IPS-NIHi7 (cell line): ENCODE results near the gene ZC3HAV1L.
"Not testable (repeated sequence)": the region's sequence is repeated elsewhere in the genome, so short reads cannot be mapped to it uniquely, and the experiment has no call there.

Experiments
- DNase-seq: peaks from one replicate; pipeline ENCODE4 v3.0.0; 2012; ENCODE audit warnings: mixed read lengths; ENCODE audit errors: extremely low spot score

ZC3HAV1L gene

GRCh38 chr7:139018910-139019309, 16.9 kb downstream of the ZC3HAV1L start:
- DNase-seq, result no peak

DNA sequence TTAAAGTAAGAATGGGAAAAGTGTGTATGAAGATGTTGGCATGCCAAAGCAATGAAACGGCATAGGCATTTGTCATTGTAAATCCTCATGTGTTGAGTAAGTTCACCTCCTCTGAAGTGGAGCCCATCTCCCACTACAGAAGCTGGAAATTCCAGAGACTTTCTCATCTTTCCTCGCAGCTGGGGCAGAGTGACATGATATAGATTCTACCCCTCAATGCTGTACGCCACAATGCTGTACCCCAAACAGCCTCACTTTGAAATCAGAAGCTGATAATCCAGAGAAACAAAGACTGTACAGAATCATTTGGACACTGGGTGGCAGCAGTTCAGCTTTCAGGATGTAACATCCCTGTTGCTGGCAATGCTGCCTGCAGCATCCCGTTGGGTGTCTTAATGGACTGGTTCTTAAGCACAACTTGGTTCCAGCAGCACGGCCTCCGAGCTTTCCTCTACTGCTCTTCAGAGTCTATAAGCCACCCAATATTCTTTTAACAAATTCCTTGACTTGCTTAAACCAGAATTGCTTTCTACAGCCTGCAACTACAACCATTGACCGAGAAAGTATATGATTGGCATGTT, 18.8 kb downstream of the ZC3HAV1L start:
- peak; percentile 84 for DNase-seq

DNA sequence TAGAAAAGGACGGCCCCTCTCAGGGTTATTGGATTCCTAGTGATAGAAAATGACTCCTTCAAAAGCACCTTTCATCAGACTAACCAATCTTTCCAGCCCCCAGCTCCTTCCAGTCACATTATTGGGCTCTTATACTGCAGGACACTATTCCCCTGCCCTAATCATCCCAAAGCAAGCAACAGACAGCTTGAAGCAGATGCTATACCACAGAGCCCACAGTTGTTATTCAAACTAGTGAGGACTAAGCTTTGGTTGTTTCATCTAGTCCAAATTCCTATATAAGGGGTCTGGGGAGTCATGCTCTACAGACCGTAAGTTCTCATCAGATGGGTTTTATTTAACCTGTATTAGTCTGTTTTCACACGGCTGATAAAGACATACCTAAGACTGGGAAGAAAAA, 24.5 kb downstream of the ZC3HAV1L start:
- no peak for DNase-seq

DNA sequence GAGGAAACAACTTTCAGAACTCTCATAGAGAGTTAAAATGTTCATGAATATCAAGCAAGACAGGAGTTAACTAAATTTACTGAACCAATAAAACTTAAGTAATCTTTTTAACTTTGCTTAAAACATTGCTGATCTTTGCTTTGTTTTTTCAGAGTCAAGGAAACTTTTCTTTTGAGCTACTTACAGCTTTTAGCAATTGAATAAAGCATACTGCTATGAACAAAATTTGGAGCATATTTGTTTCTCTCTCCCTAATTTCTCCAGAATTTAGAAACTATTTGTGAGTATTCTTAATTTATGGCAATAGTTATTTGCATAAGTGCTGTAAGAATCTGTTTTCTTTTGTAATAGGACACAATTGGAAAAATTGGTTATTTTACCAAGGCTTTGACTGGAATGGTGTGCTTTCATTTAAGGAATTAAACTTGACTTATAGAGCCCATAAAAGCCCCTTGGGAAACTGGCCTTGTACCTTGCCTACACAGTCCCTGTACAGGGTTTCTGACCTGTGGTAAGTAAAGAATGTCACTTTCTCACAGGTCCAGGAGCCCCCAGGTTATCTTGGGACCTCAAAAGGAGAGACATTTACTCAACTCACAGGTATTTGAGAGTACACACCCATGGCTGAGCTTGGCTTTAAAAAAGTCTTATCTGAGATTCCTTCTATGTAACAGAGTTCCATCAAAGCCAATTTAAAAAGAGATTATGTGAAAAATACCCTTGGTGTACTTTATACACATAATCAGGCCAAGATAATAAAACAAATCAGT, 31.3 kb downstream of the ZC3HAV1L start:
- no peak for DNase-seq

DNA sequence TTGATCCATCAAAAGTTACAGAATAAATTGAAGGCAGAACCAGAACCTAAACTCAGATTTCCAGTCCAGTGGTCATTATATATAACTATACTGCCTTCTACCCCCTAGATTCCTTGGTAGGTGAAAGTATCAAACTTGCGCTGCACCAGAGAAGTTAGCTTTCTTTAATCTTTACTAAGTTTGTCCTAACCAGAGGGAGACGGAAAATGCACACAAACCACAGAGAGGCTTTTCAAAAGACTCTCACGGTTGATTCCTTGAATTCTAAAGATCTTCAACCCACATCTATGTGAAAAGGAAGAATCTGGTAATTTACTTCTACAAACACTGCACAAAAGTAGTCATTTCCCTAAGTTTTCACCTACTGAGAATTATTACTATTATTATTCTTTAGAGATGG, 36.4 kb downstream of the ZC3HAV1L start:
- DNase-seq, result no peak

DNA sequence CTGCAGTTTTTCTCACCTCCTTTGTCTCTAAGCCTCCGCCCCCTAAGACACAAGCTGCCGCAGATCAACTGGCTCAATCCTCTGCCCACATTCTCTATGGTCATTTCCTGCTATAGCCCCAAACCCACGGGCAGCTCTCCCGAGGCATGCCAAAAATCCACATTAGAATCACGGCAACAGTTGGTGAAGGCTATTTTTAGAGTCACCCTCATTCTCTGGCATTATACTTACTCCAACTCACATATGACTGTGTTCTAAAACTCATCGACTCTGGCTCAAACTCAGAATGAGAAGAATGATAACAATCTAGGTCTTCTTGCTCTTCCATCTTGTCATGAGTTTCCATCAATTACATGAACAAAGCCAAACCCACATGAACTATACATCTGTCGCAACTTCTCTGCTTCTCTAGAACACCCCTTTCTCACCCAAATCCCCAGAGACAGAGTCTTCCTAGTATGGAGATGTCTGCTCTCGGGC, 43.8 kb downstream of the ZC3HAV1L start:
- no peak for DNase-seq

- DNase-seq, result no peak
Measured at GRCh38 chr7:138987686-138988085, 48.2 kb downstream of the ZC3HAV1L start.

DNA sequence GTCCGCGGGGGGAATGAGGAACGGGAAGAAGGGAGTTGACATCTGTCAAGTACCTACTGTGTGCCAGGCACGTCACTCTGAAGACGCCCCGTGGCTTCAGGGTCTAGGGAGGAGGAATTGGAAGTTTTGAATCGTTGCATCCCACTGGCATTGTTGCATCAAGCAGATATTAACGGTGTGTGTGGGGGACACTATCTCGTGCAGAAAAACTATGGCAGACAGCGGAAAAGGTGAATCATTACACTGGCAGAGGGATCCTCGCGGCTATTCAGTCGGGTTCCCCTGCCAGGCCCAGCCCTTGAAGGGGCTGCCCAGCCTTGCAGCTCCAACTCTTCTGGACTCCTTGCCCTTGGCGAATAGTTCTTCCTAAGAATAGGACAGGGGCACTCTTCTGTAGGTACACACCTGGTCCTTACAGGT, 53.6 kb downstream of the ZC3HAV1L start:
- no peak for DNase-seq

DNA sequence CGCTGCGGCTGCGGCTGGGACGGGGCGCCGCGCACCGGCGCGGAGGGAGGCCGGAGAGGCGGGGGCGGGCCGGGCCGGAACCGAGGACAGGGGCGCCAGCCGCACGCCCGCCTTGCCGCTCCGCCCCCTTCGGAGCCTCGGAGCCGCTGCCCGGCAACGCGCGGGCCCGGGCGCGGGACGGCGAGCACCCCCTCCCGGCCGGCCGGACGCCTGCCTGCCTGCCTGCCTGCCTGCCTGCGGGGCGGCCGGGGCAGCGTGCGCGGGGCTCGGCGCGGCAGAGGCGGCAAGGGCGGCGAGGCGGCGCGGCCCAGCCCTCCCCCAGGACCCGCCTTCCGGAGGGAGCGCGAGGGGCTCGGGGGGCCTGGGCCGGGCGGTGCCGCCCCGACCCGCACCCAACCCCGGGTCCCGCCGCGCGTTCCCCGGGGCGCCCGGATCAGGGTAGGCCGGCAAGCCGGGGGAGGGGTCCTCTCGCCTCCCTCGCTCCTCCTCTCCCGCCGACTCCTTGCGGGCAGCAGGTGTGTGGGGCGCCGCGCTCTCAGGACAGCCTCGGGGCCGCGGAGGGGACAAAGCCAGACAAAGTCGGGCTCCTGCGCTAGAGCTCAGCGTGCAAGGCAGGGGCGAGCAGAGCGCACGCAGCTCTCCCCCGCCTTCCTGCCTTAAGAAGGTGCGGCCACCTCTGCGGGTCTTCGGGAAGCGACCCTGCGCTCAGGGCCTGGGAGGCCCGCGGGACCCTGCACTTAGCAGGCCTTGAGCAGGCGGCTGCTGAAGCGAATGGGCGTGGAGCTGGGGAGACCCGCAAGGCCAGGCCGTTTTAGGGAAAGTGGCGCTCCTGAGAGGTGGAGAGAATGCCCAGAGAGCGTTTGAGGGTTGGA, 54.3 kb downstream of the ZC3HAV1L start, which contains the start of gene KIAA1549:
Gene KIAA1549, minus strand, starts transcription at position 58 of the 872 bp plus-strand sequence. CDS start 120 bp downstream, outside the sequence.
- peak; percentile 91 for DNase-seq

DNA sequence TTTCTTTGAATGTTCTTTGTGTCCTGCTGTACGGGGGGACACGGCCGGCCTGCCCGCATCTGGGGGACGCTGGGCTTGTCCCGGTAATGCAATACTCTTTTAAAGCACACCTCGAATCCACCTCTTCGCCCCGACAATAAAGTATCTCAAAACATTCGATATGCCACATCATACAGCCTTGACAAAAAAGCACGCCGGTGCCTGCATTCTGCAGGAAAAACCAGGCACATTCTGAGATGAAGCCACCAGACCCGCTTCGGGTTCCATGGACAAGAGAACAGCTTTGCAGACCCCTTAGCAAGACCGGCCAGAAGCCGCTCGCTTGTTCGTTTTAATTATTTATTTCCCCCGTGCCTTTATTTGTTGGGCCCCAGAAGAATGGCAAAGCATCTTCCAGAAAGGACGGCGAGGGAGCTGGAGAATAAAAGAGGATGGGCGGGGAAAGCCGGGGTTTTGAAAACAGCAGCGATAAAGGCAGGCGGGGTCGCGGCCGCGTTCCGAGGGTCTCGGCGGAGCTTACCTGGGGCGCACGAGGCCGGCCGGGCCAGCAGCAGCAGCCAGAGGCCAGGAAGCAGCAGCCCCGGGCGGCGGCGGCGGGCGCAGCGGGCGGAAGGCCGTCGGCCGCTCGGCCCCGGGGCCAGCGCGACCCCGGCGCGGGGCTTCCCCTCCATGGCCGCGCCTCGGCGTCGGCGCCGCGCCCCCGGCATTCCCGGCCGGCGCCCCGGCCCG, 55.1 kb downstream of the ZC3HAV1L start:
- no peak for DNase-seq

DNA sequence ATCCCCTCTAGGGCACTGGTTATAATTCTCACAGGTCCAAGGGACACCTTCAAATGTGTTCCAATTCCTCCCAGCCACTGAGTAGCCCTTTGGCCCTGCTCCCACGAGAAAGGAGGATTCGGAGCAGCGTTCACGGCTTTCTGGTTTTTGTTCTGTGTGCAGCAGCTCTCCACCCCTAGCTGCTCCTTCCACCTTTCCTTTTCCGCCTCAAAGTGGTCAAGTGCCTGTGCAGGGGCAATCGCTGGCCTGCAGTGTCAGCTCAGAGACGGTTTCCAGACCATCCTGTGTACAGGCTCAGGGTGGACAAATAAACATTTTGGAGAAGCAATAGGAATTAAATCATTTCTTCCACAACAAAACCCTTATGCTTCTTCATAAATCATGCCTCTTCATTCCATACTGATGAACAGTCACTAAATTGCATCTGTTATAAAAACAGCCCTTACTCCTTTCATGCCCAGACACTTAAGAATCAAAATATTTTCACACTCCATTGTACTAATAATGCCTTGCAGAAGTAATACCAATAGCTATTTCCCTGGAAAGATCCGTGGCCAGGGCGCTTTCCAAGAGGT, 55.8 kb downstream of the ZC3HAV1L start:
- DNase-seq, result no peak

DNA sequence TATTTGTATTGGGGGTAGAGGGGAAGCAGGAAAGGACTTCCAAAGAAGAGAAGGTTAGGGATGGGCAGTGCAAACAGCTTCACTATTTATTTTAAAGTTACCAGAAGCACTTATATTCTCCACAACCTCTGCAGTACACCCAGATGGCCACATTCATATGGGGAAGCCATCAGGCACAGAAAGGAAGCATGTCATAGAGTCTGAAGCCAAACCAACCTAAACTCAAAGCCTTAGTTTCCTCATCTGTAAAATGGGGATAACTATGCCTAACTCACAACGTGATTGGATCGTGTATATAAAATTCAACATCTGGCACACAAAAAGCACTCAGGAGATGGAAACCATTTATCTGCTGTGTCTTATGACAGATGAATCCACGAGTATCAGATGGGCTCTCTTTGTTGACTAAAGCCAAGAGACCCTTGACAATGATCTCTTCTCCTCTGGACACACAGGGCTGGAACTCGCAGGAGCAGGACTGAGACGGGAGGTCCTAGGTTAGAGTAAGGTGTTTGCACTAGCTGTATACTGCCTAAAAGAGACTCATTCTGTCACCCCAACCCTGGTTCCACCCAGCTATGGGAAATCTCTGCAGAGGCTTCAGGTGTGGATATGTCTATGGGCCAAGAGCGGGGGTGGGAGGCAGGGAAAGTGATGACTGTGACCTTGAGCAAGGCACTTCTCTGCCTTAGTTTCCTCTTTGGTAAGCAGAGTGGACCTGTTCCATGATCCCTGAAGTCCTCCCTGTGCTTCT, 56.4 kb downstream of the ZC3HAV1L start:
- no peak for DNase-seq

- DNase-seq, result no peak
Measured at GRCh38 chr7:138978541-138979184, 57.2 kb downstream of the ZC3HAV1L start.

- not testable (repeated sequence) for DNase-seq
Measured at GRCh38 chr7:138976161-138976560, 59.7 kb downstream of the ZC3HAV1L start.
